GM19324 (cell line): ENCODE measurements around the gene POLR2H.
A peak's percentile ranks its signal among the peaks of the same experiment; 100 is the strongest.

Source experiments
- ATAC-seq: cut with Tn5 transposase; IDR thresholded peaks from one replicate; pipeline ENCODE4 v1.9.1; 2021; ENCODE audit warnings: mild to moderate bottlenecking, moderate library complexity; ENCODE audit not compliant: unreplicated experiment, low FRiP score

POLR2H gene

DNA sequence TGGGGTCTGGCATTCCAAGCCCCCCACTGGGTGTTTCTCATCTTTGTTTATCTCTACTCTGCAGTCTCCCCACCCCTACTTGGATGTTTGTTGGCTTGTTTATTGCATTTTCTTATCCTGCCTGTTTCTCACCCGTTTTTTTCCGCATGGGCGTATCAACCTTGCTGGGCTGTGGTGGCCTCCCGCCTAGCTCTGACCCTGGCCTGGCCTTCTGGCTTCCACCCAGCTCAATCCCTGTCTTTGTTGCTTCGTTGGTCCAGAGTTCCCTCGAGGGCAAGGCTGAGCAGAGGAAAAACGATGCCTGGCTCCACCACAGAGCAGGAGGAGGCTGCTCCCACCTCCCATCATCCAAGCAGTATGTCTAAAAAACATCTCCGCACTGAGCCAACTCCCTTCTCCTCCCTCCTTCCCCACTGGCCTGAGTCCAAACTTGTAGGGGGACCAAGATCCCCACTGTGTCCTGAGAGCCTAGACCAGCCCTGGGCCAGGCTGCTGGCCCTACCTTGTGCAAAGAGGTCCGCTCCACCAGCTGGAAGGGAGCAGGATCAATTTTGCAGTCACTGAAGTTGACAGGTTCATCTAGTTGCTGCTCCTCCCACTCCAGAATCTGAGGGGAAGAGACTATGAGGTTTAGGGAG, 9.9 kb upstream of the POLR2H start:
- no peak for ATAC-seq

DNA sequence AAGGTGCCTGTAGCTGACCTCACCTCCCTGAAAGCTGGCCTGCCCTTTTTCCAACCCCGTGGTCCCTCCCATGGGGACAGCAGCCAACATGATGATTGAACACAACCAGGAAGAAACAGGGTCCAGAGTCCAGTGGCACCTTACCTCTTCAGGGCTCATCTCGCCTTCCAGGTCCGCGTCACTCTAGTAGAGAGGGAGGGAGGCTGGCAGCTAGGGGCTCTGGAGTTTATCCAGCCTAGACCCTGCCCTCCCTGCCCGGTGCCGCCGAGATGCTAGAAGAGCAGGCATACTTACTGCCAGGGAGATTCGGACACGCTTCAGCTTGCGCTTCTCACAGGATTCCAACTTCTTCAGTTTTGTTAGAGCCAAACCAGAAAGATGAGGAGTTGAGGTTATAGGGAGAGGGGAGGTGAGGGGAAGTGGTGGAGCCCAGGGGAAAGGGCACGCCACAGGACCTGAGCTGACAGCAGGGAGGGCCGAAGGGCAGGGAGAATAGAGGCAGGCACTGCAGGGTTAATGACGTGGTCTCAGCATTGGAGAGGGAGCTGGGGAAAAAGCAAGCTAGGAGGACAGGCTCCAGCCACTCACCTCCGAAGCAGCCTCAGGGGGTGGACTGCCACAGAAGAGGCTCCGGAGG, 9.2 kb upstream of the POLR2H start:
- no peak for ATAC-seq

DNA sequence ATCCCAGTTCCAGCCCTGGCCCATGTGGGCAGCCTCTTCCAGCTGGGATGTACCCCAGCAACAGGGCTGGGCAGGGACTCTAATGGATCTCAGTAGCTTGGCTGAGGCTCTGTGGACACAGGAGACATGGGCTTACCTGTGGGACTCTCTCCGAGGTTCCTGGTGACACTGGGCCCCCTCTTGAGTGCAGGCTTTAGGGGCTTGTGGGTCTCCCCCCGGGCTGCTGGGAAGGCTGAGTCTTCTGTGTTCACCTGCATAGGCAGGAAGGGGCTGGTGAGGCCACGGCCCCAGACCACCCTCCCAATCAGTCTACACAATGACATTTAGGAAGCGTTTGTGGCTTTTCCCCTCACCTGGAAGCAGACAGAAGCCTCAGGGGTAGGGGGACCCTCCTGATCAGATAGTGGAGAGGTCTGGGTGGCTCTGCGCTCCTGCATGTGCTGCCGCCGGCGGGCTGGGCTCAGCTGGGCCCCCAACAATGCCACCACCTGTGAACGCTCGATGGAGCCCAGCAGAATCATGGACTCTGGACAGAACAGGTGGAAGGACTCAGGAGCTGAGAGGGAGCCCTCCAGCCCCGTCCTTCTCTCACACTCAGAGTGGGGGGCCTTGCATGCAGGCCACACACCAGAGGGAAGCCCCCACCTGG, 8.5 kb upstream of the POLR2H start:
- ATAC-seq: no peak

DNA sequence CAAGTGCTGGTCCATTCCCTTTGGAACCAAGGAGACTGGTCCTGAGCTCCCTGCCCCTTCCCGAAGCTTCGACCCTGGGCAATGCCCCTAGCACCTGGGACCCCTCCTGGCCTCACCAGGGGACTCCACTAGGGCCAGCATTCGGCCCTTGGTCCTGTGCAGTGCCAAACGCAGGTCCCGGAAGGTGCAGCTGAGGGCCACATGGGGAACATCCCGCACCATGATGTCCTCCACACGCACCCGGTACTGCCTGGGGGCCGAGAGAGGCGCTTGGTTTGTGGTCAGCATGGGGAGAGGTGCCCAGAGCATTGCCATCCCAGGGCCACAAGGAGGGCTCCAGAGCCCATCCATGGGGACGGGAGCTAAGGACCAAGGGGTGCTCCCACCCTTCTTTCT, 8.0 kb upstream of the POLR2H start:
- no peak for ATAC-seq

DNA sequence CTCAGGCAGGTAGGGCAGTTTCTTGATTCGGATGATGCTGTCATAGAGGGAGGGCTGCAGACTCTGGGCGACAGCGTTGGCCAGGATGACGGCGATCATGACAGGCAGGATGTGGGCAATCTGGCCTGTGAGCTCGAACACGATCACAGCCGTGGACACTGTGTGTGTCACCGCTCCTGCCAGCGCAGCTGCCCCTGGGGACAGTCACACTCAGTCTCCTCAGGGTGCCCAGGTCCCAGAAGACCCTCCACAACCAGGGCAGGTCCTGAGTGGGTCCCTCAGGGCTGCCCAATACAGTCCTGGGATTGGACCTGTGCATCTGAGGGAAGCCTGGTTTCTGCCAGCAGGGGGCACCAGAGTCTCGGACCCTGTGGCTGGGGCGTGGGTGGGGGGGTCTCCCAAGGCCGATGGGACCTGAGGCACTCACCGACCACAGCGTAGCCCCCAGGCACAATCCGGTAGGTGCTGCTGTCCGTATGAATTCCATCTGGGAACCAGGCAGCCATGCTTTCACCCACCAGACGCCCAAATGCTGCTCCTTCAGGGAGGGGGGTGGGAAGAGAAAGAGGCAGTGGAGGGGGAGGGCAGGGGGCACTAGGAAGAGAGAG, 7.3 kb upstream of the POLR2H start:
- ATAC-seq: no peak

DNA sequence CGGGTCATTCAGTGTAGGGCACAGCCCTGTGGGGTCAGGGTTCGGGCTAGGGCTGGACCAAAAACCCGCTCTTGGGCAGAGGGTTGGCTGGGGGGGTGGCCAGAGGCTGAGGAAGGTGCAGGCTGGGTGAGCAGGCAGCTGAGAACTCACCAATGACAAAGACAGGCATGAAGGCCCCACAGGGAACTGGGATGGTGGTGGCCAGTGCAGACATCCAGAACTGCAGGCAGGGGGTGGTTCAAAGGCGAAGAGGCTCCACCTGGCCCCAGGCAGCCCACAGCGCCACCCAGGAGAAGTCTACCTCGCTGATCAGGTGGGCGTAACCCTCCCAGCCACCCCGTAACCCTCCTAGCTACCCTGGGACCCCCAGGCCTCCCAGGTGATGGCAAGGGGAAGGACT, 6.8 kb upstream of the POLR2H start:
- no peak for ATAC-seq

DNA sequence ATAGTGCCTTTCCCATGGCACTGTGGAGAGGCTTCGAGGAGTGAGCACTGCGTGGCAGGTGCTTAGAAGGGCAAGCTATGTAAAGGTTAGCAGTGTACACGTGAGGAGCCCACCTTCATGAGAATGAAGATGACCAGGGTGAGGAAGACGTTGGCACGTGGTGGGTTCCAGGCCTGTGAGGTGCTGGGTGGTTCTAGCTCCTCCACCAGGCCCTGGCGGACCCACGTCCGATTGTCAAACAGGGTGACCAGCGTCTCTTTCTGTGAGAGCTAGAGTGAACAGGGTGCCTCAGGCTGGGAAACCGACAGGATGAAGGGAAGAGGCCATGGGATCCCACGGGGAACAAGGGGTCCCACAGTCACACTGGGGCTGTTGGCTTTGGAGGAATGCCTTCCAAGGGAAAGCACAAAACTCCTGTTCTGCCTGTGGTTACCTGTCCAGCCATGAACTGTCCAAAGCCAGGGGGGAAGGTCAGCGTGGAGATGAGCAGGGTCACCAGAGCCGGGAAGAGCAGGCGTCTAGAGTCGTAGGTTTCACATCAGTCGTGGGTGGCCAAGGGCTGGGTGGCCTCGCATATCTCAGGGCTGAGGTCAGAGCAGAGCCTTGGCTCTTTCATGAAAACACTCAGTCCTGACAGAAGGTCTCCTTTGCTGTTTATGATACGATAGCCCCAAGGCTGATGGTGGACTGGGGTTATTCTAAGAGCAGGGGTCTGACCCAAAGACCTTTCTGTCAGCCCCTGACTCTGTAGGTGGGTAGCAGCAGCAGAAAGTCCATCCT, 6.1 kb upstream of the POLR2H start:
- ATAC-seq: no peak

DNA sequence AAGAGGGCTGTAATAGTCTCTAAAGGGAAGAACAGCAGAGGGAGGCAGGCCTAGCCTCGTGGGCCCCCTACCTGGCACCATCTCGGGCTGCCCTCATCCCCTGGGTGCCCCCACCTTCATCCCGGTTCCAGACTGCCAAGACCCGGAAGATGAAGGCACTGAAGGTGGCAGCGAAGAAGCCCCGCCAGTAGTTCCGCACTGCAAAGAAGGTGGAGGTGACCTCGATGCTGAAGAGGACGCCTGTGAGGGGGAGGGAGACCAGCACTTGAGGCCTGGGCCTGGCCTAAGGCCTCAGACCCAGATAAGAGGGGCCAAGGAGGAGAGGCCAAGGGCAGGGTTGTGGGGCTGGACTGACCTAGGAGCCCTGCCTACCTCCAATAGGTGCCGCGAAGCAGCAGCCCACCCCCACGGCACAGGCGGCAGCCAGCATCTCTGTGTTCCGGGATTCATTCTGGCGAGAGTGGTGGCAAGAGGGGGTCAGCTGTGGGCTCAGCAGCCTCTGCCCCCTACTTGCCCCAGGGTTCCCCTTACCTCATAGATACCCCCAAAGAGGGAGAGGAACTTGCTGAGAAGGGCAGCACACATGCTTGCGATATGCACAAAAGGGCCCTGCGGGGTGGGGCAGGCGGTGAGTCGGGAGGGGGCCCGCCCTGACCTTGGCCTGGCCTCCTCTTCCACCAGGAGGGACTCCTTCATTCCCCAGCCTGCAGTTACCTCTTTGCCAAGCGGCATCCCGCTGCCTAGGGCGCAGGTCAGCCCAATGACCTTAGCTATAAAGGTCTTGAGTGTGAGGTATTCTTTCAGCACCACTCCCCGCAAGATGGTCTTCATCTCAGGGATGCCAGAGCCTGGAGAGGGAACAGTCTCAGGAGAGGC, 4.0 kb upstream of the POLR2H start:
- ATAC-seq: no peak

DNA sequence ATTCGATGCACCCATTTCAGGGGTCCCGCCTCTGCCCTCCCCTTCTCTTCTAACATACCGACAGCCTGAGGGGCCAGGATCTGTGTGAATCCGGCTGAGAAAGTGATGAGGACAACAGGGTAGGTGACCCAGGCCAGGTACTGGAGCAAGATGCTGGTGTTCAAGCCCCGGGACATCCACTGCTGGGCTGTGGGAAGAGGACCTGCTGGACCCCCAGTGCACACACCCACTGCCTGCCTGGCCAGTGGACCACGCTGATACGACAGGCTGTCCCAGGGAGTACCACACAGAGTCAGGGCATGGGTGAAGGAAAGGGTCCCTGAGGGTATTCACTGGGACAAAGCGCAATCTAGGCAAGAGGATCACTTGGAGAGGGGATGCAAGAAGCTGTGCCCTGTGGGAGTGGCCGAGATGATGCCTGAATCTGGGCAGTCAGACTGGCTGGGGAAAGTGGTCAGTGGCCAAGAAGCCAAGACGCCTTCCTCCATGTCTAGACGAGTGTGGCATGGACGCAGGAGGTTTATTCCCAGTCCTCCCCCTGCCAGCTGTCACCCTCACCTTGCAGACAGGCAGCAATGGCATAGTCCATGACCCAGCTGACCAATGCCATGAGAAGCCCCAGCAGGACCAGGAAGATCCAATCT, 3.3 kb upstream of the POLR2H start:
- no peak for ATAC-seq

DNA sequence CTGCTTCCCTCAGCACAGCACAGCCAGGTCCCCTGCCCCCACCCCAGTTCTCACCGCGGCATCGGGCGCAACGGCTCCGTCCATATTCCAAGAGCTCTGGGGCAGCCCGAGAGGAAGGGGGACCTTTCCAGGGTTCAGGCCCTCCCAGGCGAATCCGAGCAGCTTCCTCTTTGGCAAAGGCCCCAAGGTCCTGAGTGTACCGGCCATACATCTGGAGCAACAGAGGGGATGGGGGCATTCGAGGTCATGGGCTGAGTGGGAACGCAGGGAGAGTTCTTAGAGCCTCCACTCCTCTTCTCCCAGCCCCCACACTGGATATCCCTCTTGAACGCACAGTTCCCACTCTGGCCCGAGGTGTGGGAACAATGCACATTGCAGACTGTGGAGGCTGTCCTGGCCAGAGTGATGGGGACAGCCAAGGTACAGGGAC, 2.6 kb upstream of the POLR2H start:
- no peak for ATAC-seq

DNA sequence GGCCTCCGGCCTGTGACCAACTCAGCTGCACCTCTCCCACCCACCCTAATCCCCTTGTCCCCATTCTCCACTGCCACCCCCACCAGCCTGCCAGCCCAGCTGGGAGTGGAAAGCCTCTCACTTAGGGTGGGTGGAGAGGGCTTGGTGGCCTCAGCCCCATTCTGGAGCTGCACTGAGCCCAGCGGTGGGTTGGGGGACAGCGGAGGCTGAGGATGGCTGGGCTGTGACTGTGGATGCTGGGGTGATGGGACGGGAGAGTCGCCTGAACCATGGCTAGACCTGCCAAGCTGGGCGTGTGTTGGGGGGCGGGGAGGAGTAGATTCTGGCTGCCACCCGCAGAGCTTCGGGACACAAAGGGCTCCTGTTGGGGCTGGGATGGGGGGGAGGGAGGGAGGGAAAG, 1.9 kb upstream of the POLR2H start:
- ATAC-seq: no peak

DNA sequence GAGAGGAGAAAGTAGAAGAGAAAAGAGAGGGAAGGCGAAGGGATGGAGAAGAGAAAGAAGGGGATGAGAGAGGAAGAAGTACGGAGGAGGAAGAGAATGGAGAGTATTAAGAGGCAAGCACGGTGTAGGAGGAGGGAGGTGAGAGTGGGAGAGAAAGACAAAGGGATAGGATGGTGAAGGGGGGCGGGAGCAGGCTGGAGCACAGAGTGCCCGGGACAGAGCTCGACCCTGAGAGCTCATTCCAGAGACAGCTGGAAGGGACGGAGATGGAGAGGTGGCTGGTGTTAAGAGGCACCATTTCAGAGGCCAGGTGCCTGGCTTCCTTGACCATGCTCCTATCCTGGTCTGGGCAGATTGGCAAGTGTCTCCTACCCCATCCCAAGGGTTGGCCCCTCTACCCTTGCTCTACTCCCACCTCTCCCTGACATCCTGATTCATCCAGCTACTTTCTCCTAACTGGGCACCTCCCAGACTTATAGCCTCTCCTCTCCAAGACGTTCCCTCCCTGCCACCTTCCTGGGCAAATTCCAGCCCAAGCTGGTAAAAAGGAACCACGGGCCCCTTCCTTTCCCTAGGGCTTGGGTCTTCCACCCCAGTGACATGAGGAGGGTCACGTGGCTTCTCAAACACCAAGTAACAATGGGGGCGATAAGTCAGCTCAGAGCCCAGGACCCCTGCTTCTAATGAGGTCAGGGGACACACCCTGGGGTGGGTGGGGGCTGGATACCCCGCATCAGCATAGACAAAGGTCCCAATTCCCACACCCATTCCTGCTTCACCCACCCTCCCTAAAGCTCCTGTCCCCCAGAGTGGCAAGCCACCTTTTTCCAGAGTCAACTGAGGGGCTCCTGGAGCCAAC, 1.2 kb upstream of the POLR2H start:
- ATAC-seq: no peak

DNA sequence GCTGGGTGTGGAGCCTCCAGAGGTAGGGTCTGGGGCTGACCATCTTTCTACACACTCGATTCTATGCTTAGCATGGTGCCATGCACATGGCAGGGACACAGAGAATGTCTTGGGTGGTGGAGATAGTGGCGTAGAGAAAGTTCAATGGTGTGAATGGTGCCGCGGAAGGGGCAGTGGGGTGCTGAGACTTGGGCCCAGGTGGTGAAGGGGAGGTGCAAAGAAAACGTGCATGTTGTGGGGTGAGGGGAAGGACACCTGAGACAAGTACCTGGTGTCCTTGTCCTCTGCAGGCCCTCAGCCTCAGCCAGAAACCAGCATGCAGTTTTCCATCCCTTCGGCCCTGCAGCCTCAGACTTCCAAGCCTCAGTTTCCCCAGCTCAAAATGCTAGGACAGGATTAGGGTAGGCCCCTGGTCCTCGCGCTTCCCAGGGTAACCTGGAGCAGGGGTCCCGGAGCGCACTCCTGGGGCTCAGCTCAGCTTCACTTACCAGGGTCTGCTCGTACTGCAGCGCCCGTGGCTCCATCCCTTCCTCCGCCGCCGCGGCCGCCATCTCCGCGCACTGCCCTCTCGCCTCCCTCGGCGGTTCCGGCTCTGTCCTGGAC, 480 bp upstream of the POLR2H start:
- no peak for ATAC-seq

DNA sequence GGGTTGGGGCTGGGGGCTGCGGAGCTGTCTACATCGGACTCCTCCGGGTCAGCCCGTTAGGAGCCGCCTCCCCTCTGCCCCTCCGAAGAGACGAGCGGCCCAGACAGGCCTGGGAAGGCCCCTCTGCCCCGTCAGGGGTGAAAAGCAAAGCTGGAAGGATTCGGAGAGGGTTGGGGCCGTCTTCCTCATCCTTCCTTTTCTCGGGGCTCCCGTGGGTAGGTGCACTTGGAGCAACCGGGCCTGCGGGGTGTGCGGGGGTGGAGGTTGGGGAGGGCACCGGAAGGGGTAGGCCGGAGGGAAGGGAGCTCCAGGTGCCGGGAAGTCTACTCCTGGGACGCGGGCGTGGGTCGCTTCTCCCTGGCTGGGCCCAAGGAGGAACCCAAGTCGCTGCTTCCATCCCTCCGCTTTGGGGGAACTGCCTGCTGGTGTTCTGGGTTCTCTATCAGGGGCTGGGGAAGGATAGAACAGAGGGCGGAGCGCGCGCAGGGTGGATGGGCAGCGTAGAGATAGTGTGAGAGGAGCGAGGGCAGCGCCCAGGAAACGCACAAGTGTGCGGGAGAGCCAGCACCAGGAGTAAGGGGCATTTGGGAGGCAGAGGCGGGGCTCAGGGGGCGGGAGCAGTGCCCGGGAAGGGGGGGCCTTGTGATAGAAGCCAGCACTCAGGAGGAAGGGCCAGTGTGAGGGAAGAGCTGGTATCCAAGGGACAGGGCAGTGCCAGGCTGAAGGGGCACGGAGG, 590 bp downstream of the POLR2H start:
- ATAC-seq: no peak

DNA sequence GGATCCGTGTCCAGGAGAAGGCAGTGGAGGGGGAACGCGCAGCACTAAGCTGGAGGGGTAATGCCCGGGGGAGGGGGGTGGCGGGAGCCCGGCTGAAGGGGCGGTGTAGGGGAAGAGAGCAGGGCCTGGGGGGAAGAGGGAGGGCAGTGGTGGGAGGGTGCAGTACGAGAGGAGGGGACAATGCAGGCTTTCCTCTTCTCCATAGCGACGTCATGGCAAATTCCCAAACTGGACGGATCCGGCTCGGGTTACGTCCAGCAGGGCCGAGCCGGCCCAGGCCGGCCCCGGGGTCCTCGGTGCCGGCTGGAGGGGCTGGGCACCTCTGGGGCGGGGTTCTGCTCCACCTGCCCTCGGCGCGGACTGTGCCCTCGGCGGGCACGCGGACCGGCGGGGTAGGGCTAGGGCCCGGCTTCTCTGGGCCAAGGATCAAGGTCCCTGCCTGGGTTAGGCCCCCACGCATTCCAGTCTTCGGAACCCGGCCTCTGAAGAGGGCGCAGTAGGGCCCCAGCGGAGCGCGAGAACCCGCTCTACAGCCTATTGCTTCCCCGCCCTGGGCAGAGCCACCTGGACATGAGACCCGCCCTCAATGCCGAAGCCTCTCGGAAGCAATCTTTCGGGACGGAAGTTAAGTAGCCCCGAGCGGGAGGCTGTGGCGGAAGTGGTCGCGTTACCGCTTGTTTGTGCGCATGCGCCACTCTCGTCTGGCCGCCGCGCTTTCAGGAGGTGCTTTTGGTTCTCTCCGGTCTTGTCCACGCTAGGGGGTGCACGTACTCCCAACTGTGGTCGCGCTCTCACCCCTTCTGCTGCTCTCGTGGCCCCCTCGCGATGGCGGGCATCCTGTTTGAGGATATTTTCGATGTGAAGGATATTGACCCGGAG, 1.4 kb downstream of the POLR2H start:
- peak; percentile 86 for ATAC-seq

DNA sequence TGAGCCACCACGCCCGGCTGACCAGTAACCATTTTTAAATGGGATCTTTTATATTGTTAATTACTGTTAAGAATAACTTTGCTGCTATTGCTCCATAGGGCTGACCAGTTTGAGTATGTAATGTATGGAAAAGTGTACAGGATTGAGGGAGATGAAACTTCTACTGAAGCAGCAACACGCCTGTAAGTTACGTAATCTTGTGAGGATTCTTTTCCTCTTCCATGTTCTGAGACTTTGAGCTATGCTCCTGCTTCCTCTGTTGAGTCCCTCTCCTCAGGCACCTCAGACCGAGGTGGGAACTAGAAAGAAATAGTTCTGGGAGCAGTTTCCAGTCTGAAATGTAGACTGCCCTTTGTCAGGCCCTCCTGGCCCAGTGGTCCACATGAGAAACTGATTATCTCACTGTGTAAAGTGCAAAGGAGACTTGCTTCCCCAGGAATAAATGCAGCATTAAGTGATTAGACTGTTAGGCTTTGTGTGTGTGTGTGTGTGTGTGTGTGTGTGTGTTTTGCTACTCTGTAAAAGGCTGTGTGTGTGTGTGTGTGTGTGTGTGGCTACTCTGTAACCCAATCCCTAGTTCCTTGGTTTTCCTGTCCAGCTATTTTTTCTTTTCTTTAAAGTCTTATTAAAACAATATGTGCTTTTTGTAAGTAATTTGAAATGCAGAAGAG, 5.2 kb downstream of the POLR2H start:
- no peak for ATAC-seq
